GOT3 (cell line): ENCODE data around the gene RBM34.
A peak's percentile ranks its signal among the peaks of the same experiment; 100 is the strongest.
"Not testable (repeated sequence)": the region's sequence is repeated elsewhere in the genome, so short reads cannot be mapped to it uniquely, and the experiment has no call there.

ENCODE experiments used
- DNase-seq: peaks from one replicate; lab custom pipeline; 2025; ENCODE audit warnings: mixed read lengths; lab: John Stamatoyannopoulos, UW

The RBM34 gene

DNA sequence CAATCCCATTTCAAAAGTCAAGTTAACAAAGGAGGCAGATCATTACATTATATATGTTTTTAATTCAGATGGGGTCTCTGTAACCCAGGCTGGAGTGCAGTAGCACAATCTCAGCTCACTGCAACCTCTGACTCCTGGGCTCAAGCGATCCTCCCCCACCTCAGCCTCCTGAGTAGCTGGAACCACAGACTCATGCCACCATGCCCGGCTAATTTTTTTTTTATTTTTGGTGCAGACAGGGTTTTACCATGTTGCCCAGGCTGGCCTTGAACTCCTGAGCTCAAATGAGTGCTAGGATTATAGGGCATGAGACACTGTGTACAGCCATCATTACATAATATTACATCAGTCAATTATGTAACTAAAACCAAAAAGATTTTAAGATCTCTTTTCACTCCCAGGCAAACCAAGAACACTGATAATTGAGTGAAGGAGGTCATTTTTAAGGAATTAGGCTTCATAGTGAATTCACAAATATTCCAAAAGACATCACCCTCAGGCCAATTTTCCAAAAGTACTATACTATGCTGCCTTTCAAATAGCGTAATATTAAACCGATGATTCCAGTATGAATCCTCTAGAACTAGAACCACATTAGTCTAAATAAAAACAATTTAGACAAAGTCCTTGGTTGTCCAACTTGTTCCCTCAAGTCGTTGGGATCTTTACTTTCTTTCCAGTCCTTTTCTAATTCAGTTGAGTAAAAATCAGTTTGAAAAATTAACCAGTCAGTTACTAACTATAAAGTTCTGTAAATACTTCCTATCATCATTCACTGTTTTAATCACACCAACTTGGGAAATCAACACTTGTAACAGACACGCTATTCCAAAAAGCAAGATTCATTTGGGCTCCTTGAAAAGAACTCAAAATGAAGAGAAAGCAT, 48.5 kb downstream of the RBM34 start:
- no peak for DNase-seq

DNA sequence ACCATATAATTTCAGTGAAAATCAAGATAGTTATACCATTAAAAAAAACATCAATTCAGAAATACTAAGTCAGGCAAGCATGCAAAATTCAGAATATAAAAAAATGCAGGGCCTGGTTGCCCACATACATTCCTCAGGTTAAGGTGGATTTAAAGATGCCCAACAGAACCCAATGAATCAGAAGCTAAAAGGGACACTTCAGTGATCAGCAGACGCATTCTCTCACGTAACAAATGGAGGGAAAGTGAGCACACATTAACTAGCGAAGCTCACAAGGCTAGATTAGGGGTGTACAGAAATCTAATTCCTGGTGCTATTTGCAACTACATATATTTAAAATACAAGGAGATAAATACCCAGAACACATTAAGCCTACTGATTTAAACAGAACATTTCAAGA, 49.9 kb downstream of the RBM34 start:
- no peak for DNase-seq

- no peak for DNase-seq
Measured at GRCh38 chr1:235108876-235109275, 52.2 kb downstream of the RBM34 start.

- DNase-seq: no peak
Measured at GRCh38 chr1:235108185-235108593, 52.9 kb downstream of the RBM34 start.

GRCh38 chr1:235107368-235108184, 53.5 kb downstream of the RBM34 start:
- DNase-seq: no peak

DNA sequence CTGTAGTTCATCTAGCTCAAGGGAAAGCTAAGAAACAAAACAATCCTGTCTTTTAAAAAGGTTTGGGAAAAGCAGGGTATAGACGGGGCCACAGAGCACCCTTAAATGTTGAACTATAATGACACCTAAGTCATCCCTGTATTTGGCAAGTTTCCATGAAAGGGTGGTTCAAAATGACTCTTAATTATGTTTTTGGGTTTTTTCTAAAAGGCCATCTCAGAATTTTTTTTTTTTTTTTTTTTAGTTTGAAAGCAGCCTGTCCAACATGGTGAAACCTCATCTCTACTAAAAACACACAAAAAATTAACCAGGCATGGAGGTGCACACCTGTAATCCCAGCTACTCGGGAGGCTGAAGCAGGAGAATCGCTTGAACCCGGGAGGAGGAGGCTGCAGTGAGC, 54.6 kb downstream of the RBM34 start:
- DNase-seq: no peak

- DNase-seq: no peak
Measured at GRCh38 chr1:235105051-235106043, 55.7 kb downstream of the RBM34 start.

DNA sequence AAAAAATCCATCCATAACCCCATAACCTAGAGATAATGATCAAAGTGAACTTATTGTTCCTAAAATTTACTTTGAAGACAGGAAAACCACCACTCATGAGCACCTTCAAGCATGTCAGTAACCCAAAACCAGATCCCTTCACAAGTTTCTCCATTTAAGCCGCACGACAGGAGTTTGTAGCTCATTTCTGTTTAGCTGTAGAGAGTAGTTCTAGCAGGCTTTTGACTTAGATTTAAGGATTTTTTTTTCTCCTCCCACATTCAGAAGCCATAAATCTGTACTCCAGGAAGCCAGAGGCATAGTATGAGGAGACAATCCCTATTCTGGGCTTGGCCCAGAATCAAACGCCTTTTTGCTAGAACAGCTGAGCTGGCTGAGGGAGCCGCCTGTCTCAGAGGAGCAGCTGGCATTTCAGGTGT, 58.0 kb downstream of the RBM34 start:
- DNase-seq: no peak

- no peak for DNase-seq
Measured at GRCh38 chr1:235102259-235102582, 58.8 kb downstream of the RBM34 start.

- no peak for DNase-seq
Measured at GRCh38 chr1:235101558-235102258, 59.3 kb downstream of the RBM34 start.

DNA sequence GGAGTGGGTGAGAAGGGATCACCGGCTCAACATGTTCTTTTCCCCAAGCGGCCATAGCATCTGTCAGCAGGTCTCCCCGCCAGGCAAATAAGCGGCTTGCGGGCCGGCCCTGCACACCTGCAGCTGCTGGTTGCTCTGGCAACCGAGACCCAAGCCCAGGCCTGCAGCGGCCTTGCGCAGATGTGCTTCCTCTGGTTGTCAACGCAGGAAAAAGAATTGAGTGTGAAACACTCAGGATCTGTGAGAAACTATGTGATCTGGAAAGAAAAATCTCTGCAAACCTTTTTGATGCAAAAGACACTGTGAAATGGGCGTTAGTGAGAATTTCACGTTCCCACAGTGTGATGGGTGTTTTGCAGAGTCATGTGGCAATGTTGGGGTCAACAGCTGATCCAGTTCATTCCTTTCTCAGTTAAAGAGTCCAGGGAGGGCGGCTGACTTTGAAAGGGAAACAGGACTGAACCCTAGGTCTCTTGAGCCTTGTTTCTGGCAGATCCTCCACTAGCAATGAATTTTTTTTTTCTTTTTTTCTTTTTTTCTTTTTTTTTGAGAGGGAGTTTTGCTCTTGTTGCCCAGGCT, 60.8 kb downstream of the RBM34 start:
- no peak for DNase-seq

- no peak for DNase-seq
Measured at GRCh38 chr1:235098991-235099390, 62.1 kb downstream of the RBM34 start.

DNA sequence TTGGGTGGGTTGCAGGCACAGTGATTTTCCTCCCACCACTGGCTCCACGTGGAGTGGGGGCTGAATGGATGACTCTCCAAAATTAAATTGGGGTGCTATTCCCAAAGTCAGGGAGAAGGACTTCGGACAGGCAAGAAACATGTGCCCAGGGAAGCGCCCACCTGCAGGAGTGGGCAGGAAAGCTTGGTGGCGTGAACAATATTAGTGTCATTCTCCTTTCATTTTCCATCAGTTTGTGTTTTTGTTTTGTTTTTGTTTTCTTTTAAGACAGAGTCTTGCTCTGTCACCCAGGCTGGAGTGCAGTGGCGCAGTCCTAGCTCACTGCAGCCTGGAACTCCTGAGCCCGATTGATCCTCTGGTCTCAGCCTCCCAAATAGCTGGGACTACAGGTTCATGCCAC, 62.5 kb downstream of the RBM34 start:
- DNase-seq: no peak

GRCh38 chr1:235097501-235097900, 63.5 kb downstream of the RBM34 start:
- DNase-seq: not testable (repeated sequence)

DNA sequence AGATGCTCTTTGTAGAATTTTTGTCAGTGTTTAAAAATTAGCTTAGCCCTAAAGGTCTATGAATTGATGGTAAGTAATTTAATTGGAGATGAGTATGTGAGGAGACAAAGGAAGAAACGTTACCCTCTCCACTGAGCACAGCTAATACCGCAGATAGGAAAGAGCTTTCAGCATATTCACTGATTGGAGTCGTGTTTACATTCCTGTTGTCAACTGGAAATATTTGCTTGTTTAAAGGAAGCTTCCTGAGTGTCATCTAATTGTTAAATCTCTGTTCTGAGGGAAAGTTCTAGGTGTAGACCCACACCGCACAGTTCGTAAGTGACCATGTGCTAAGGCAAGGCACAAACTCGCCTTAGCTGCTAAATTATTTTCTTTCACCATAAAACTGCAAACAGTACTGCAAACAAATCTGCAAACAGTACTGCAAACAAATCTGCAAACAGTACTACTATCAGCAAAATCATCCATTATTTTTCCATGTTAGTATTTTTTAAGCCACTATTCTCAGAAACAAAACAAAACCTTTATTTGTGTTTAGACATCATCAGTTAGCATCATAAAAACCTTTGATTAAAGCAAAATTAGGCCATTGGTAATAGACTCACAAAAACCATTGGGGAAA, 65.0 kb downstream of the RBM34 start:
- DNase-seq: no peak

GRCh38 chr1:235093696-235094592, 67.1 kb downstream of the RBM34 start:
- peak; percentile 50 for DNase-seq

GRCh38 chr1:235093013-235093695, 67.9 kb downstream of the RBM34 start:
- DNase-seq: no peak

DNA sequence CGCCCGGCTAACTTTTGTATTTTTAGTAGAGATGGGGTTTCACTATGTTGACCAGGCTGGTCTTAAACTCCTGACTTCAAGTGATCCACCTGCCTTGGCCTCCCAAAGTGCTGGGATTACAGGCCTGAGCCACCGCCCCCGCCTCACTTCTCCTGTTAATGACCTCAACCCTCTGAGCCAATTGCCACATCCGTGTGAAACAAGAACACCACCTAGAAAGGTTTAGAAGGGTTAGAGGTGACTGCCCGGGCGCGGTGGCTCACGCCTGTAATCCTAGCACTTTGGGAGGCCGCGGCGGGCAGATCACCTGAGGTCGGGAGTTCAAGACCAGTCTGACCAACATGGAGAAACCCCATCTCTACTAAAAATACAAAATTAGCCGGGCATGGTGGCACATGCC, 68.6 kb downstream of the RBM34 start:
- not testable (repeated sequence) for DNase-seq

GRCh38 chr1:235092045-235092406, 69.0 kb downstream of the RBM34 start:
- DNase-seq: not testable (repeated sequence)
